K562 (cell line): ENCODE results near the gene FGF1.

Experiments
- CGGBP1 ChIP-seq: fragments of 250-450 bp; sonication (Bioruptor Pico); IDR thresholded peaks from 2 replicates; pipeline ENCODE4 v1.9.0; 2021; ENCODE audit warnings: mild to moderate bottlenecking
- CHD2 ChIP-seq: IDR thresholded peaks from 2 replicates; pipeline ENCODE4 v1.6.1; 2011; ENCODE audit warnings: low read depth, low read length
- E2F6 ChIP-seq, 2 experiments: IDR thresholded peaks; 2 replicates each; pipeline ENCODE4 v1.6.1; 2011; ENCODE audit warnings: borderline replicate concordance in 1 of 2, control low read depth in 1 of 2, low read depth in 1 of 2, low read length in 1 of 2, mild to moderate bottlenecking in 1 of 2, mixed read lengths in 1 of 2, moderate library complexity in 1 of 2; ENCODE audit not compliant: insufficient read depth in 1 of 2, insufficient read length in 1 of 2, poor library complexity in 1 of 2, severe bottlenecking in 1 of 2; ENCODE audit errors: extremely low read depth in 1 of 2
- ETS2 ChIP-seq: IDR thresholded peaks from 2 replicates; pipeline ENCODE4 v1.6.1; 2016; ENCODE audit warnings: borderline replicate concordance, missing genetic modification characterization, mild to moderate bottlenecking, moderate library complexity, missing compliant biosample characterization; ENCODE audit not compliant: poor library complexity, severe bottlenecking
- GABPB2 ChIP-seq: fragments of 250-450 bp; sonication (Bioruptor Pico); conservative IDR thresholded peaks from 2 replicates; pipeline ENCODE4 v1.5.1; 2021; ENCODE audit warnings: mild to moderate bottlenecking
- MYC ChIP-seq, 2 experiments: fragments of 250-450 bp in 1 of 2; sonication (Bioruptor Pico) in 1 of 2; IDR thresholded peaks; 2 replicates each; pipeline versions ENCODE4 v1.5.1 to v1.6.1; 2012 to 2021; ENCODE audit warnings: low read depth in 2 of 2, borderline replicate concordance in 1 of 2, improper control_type of control experiment in 1 of 2, low read length in 1 of 2, mild to moderate bottlenecking in 1 of 2, moderate library complexity in 1 of 2
- NFE2L1 ChIP-seq: fragments of 450-650 bp; IDR thresholded peaks from 2 replicates; pipeline ENCODE4 v1.6.1; 2016; ENCODE audit warnings: missing genetic modification characterization, low read depth, mild to moderate bottlenecking, missing compliant biosample characterization, moderate library complexity, borderline replicate concordance
- NR3C1 ChIP-seq: sonication (generic); formaldehyde crosslinking; IDR thresholded peaks from 2 replicates; pipeline ENCODE4 v1.8.1; 2022; ENCODE audit warnings: missing genetic modification reagents
- POLR2AphosphoS2 ChIP-seq: IDR thresholded peaks from 2 replicates; pipeline ENCODE4 v1.6.1; 2012; ENCODE audit warnings: low read length, improper control_type of control experiment
- SAFB2 ChIP-seq: fragments of 200-400 bp; formaldehyde crosslinking; IDR thresholded peaks from 2 replicates; pipeline ENCODE4 v1.6.1; 2018; ENCODE audit warnings: borderline replicate concordance, low read length, low read depth, moderate library complexity; ENCODE audit not compliant: severe bottlenecking
- SMC3 ChIP-seq: conservative IDR thresholded peaks from 2 replicates; pipeline ENCODE4 v1.6.1; 2011; ENCODE audit warnings: low read depth, low read length, improper control_type of control experiment; ENCODE audit not compliant: insufficient read depth
- SP2 ChIP-seq: IDR thresholded peaks from 2 replicates; pipeline ENCODE4 v1.6.1; 2011; ENCODE audit warnings: mild to moderate bottlenecking, low read depth, low read length, moderate library complexity; ENCODE audit not compliant: poor library complexity, severe bottlenecking; ENCODE audit errors: extremely low read depth
- ZNF263 ChIP-seq: sonication (generic); formaldehyde crosslinking; IDR thresholded peaks from 2 replicates; pipeline ENCODE4 v1.8.0; 2022; ENCODE audit warnings: mild to moderate bottlenecking, missing genetic modification reagents, borderline replicate concordance

GRCh38 chr5:142668336-142668735 is 17.6 kb downstream of the FGF1 start:
- TF ChIP-seq ETS2 (tag) (no peak), NFE2L1 (tag) (no peak), ZNF263 (CRISPR knock-in tag) (no peak), E2F6 (IDR thresholded peaks at IDR 0.05; ENCODE audit: borderline replicate concordance in 1 of 2, extremely low read depth in 1 of 2, insufficient read depth in 1 of 2, insufficient read length in 1 of 2, low read depth in 1 of 2, low read length in 1 of 2, poor library complexity in 1 of 2, severe bottlenecking in 1 of 2) (no peak), POLR2AphosphoS2 (no peak), CHD2 (no peak), SAFB2 (no peak), SMC3 (no peak), MYC (IDR thresholded peaks at IDR 0.05; ENCODE audit: low read depth, low read length) (no peak), MYC (CRISPR knock-in tag; IDR thresholded peaks at IDR 0.05; ENCODE audit: borderline replicate concordance, low read depth) (no peak), SP2 (no peak), NR3C1 (no peak), GABPB2 (CRISPR knock-in tag) (no peak), CGGBP1 (no peak)
